Mammary epithelial cell (primary cell): Measurements from ENCODE around the gene IGFBP7.

Experiments
- CTCF ChIP-seq, 2 donors: IDR thresholded peaks in 1 of 2; conservative IDR thresholded peaks in 1 of 2; 2 replicates each; pipeline ENCODE4 v1.5.1; 2011 to 2012; ENCODE audit warnings: inconsistent platforms in 2 of 2, low read length in 2 of 2, mild to moderate bottlenecking in 2 of 2, control low read depth in 1 of 2, low read depth in 1 of 2; ENCODE audit not compliant: insufficient read depth in 1 of 2; ENCODE audit errors: extremely low read depth in 1 of 2
- EZH2 ChIP-seq: IDR thresholded peaks from 2 replicates; pipeline ENCODE4 v1.6.1; 2012; ENCODE audit warnings: low read length, inconsistent platforms, borderline replicate concordance

- TF ChIP-seq EZH2 (no peak), CTCF (conservative IDR thresholded peaks at IDR 0.05 in 1 of 2, IDR thresholded peaks at IDR 0.05 in 1 of 2; ENCODE audit: extremely low read depth in 1 of 2, insufficient read depth in 1 of 2, low read depth in 1 of 2, low read length in 2 of 2) (no peak)
Observed at GRCh38 chr4:57080781-57081650, 29.2 kb downstream of the IGFBP7 start.
